ENCODE data around the gene PICK1.

The PICK1 gene

GRCh38 chr22:38056969-38057891 lies at the start of gene PICK1:
Gene PICK1 (plus strand): TSS chr22:38057404. CDS start chr22:38057810, 406 bp downstream.
- DNase-seq (ENCODE audit: low read depth in 2 of 2) = peak; percentile 70 to 73

GRCh38 chr22:38009000-38009806 lies 48.0 kb upstream of the PICK1 start:
- no peak for DNase-seq (ENCODE audit: low read depth in 2 of 2)

- no peak for DNase-seq (ENCODE audit: low read depth in 2 of 2)
Observed at GRCh38 chr22:38012604-38013072, 44.6 kb upstream of the PICK1 start.

- no peak for DNase-seq (ENCODE audit: low read depth in 2 of 2)
Observed at GRCh38 chr22:38014083-38014482, 43.1 kb upstream of the PICK1 start.

GRCh38 chr22:38016182-38017151 lies 40.7 kb upstream of the PICK1 start:
- no peak for DNase-seq (ENCODE audit: low read depth in 2 of 2)

- no peak for DNase-seq (ENCODE audit: low read depth in 2 of 2)
Observed at GRCh38 chr22:38017272-38017920, 39.8 kb upstream of the PICK1 start.

GRCh38 chr22:38017939-38018885 lies 39.0 kb upstream of the PICK1 start:
- no peak for DNase-seq (ENCODE audit: low read depth in 2 of 2)

GRCh38 chr22:38018938-38019827 lies 38.0 kb upstream of the PICK1 start:
- DNase-seq (ENCODE audit: low read depth in 2 of 2) = no peak

GRCh38 chr22:38021206-38021605 lies 36.0 kb upstream of the PICK1 start:
- no peak for DNase-seq (ENCODE audit: low read depth in 2 of 2)

GRCh38 chr22:38023045-38023444 lies 34.2 kb upstream of the PICK1 start:
- DNase-seq (ENCODE audit: low read depth in 2 of 2) = no peak

- DNase-seq (ENCODE audit: low read depth in 2 of 2) = no peak
Observed at GRCh38 chr22:38025514-38025913, 31.7 kb upstream of the PICK1 start.

- no peak for DNase-seq (ENCODE audit: low read depth in 2 of 2)
Observed at GRCh38 chr22:38026130-38027111, 30.8 kb upstream of the PICK1 start.

- no peak for DNase-seq (ENCODE audit: low read depth in 2 of 2)
Observed at GRCh38 chr22:38027487-38027886, 29.7 kb upstream of the PICK1 start.

GRCh38 chr22:38028344-38029130 lies 28.7 kb upstream of the PICK1 start:
- DNase-seq (ENCODE audit: low read depth in 2 of 2) = no peak

- DNase-seq (ENCODE audit: low read depth in 2 of 2) = no peak
Observed at GRCh38 chr22:38029370-38029769, 27.8 kb upstream of the PICK1 start.

- no peak for DNase-seq (ENCODE audit: low read depth in 2 of 2)
Observed at GRCh38 chr22:38029901-38030300, 27.3 kb upstream of the PICK1 start.

All from stimulated activated CD8-positive, alpha-beta memory T cell treated with anti-CD3 and anti-CD28 coated beads, Interleukin-15, amount 100 ng/mL, for 48 hours (primary cell).